DMS114 treated with DMSO at 0.1 percent for 48 hours (cell line): Measurements from ENCODE around the gene RAB31.

ENCODE experiments used
- DNase-seq: peaks from one replicate; lab custom pipeline; 2025; ENCODE audit not compliant: unreplicated experiment; lab: John Stamatoyannopoulos, UW

RAB31 gene

GRCh38 chr18:9859232-9859631, 151.1 kb downstream of the RAB31 start:
- no peak for DNase-seq

- no peak for DNase-seq
These were observed 152.6 kb downstream of the RAB31 start for GRCh38 chr18:9860682-9861081.

GRCh38 chr18:9861157-9861556, 153.1 kb downstream of the RAB31 start:
- DNase-seq: no peak

- DNase-seq: no peak
These were observed 153.8 kb downstream of the RAB31 start for GRCh38 chr18:9861933-9862332.

GRCh38 chr18:9862686-9863085, 154.6 kb downstream of the RAB31 start:
- no peak for DNase-seq

GRCh38 chr18:9863282-9863681, 155.2 kb downstream of the RAB31 start:
- DNase-seq: no peak

- no peak for DNase-seq
These were observed 157.8 kb downstream of the RAB31 start for GRCh38 chr18:9865764-9866490.

GRCh38 chr18:9866627-9867026, 158.5 kb downstream of the RAB31 start:
- no peak for DNase-seq

GRCh38 chr18:9867071-9867594, 159.0 kb downstream of the RAB31 start:
- no peak for DNase-seq

GRCh38 chr18:9868857-9869714, 161.0 kb downstream of the RAB31 start:
- DNase-seq: no peak

GRCh38 chr18:9869715-9870430, 161.8 kb downstream of the RAB31 start:
- DNase-seq: no peak

GRCh38 chr18:9870431-9871008, 162.4 kb downstream of the RAB31 start:
- no peak for DNase-seq

- DNase-seq: no peak
These were observed 163.2 kb downstream of the RAB31 start for GRCh38 chr18:9871244-9871746.

GRCh38 chr18:9872823-9873222, 164.7 kb downstream of the RAB31 start:
- DNase-seq: no peak

- no peak for DNase-seq
These were observed 166.6 kb downstream of the RAB31 start for GRCh38 chr18:9874728-9875127.

- DNase-seq: no peak
These were observed 168.2 kb downstream of the RAB31 start for GRCh38 chr18:9876212-9876866.

- DNase-seq: no peak
These were observed 169.0 kb downstream of the RAB31 start for GRCh38 chr18:9876867-9877654.

- DNase-seq: no peak
These were observed 169.5 kb downstream of the RAB31 start for GRCh38 chr18:9877655-9878014.

GRCh38 chr18:9878095-9878494, 170.0 kb downstream of the RAB31 start:
- no peak for DNase-seq

GRCh38 chr18:9878783-9879242, 170.7 kb downstream of the RAB31 start:
- DNase-seq: no peak
